ENCODE results near the gene CYFIP1. TPM values are rescaled to one million over a fixed set of nuclear protein-coding genes. Genes with fewer than 3 reads are reported as not detected.

The CYFIP1 gene
- total RNA-seq, 2 experiments from 2014 or later = 14.6 to 16.3 TPM

- POLR2A ChIA-PET = interaction anchor here (0.5 kb wide), 1 partner anchor 13 kb away, joined by 3 read pairs; no protein-coding TSS in a partner anchor
- no peak for DNase-seq
- no peak overlapping the region for H3K27ac Mint-ChIP-seq
- no peaks in the 10 kb centered on the region for H3K9me3 Mint-ChIP-seq
- H3K4me1 Mint-ChIP-seq = no peaks in the 10 kb centered on the region
- CTCF ChIA-PET = no interaction called here
- no peaks in the 10 kb centered on the region for H3K27me3 Mint-ChIP-seq
- peaks cover 34% of the 10 kb centered on the region for H3K36me3 Mint-ChIP-seq (ENCODE audit: low read depth)
- no peak overlapping the region for H3K4me3 Mint-ChIP-seq
Observed at GRCh38 chr15:22870865-22871264, 109.3 kb downstream of the CYFIP1 start.

GRCh38 chr15:22869856-22870255 lies 110.3 kb downstream of the CYFIP1 start:
- no peaks in the 10 kb centered on the region for H3K27me3 Mint-ChIP-seq

GRCh38 chr15:22868928-22869327 lies 111.2 kb downstream of the CYFIP1 start:
- DNase-seq = no peak
- ChIA-PET CTCF (no interaction called here), POLR2A (no interaction called here)
- H3K27me3 Mint-ChIP-seq = no peaks in the 10 kb centered on the region
- no peaks in the 10 kb centered on the region for H3K4me1 Mint-ChIP-seq
- H3K9me3 Mint-ChIP-seq = no peaks in the 10 kb centered on the region
- no peak overlapping the region for H3K27ac Mint-ChIP-seq
- no peak overlapping the region for H3K4me3 Mint-ChIP-seq
- H3K36me3 Mint-ChIP-seq (ENCODE audit: low read depth) = peaks cover 46% of the 10 kb centered on the region

More at GRCh38 chr15:22869856-22870255, 110.3 kb downstream of the CYFIP1 start:
- CTCF ChIA-PET = no interaction called here
- no peak for DNase-seq
- POLR2A ChIA-PET = no interaction called here
- Mint-ChIP-seq H3K9me3 (no peaks in the 10 kb centered on the region), H3K4me3 (no peak overlapping the region), H3K4me1 (no peaks in the 10 kb centered on the region), H3K27ac (no peak overlapping the region), H3K36me3 (ENCODE audit: low read depth) (peaks cover 39% of the 10 kb centered on the region)

- Mint-ChIP-seq H3K4me3 (no peak overlapping the region), H3K4me1 (no peaks in the 10 kb centered on the region), H3K9me3 (no peaks in the 10 kb centered on the region), H3K36me3 (ENCODE audit: low read depth) (peaks cover 49% of the 10 kb centered on the region), H3K27me3 (no peaks in the 10 kb centered on the region), H3K27ac (no peak overlapping the region)
- POLR2A ChIA-PET = no interaction called here
- DNase-seq = no peak
- CTCF ChIA-PET = no interaction called here
Observed at GRCh38 chr15:22868495-22868894, 111.7 kb downstream of the CYFIP1 start.

- ChIA-PET CTCF (interaction anchor here (0.9 kb wide), 1 partner anchor 28 kb away, joined by 3 read pairs; no protein-coding TSS in a partner anchor), POLR2A (no interaction called here)
- Mint-ChIP-seq H3K4me3 (no peak overlapping the region), H3K4me1 (no peaks in the 10 kb centered on the region), H3K27ac (no peak overlapping the region), H3K27me3 (no peaks in the 10 kb centered on the region), H3K36me3 (ENCODE audit: low read depth) (peaks cover 49% of the 10 kb centered on the region), H3K9me3 (no peaks in the 10 kb centered on the region)
- DNase-seq = no peak
Observed at GRCh38 chr15:22867886-22868285, 112.3 kb downstream of the CYFIP1 start.

GRCh38 chr15:22866079-22866478 lies 114.1 kb downstream of the CYFIP1 start:
- Mint-ChIP-seq H3K36me3 (ENCODE audit: low read depth) (peaks cover 57% of the 10 kb centered on the region), H3K4me1 (peaks cover 5% of the 10 kb centered on the region), H3K4me3 (no peak overlapping the region), H3K27me3 (no peaks in the 10 kb centered on the region), H3K27ac (no peak overlapping the region), H3K9me3 (no peaks in the 10 kb centered on the region)
- CTCF ChIA-PET = interaction anchor here (0.6 kb wide), 1 partner anchor 23 kb away, joined by 4 read pairs; no protein-coding TSS in a partner anchor
- DNase-seq = no peak
- POLR2A ChIA-PET = no interaction called here

- Mint-ChIP-seq H3K4me1 (peaks cover 5% of the 10 kb centered on the region), H3K27me3 (no peaks in the 10 kb centered on the region), H3K36me3 (ENCODE audit: low read depth) (peaks cover 61% of the 10 kb centered on the region), H3K9me3 (no peaks in the 10 kb centered on the region), H3K4me3 (no peak overlapping the region), H3K27ac (no peak overlapping the region)
- DNase-seq = no peak
- ChIA-PET CTCF (interaction anchor here (0.9 kb wide), 1 partner anchor 10 kb away, joined by 3 read pairs; no protein-coding TSS in a partner anchor), POLR2A (no interaction called here)
Observed at GRCh38 chr15:22863356-22863755, 116.8 kb downstream of the CYFIP1 start.

- H3K27ac Mint-ChIP-seq = no peak overlapping the region
- no peaks in the 10 kb centered on the region for H3K9me3 Mint-ChIP-seq
- no peak overlapping the region for H3K4me3 Mint-ChIP-seq
- ChIA-PET CTCF (no interaction called here), POLR2A (no interaction called here)
- no peak for DNase-seq
- H3K27me3 Mint-ChIP-seq = no peaks in the 10 kb centered on the region
- H3K4me1 Mint-ChIP-seq = peaks cover 5% of the 10 kb centered on the region
- H3K36me3 Mint-ChIP-seq (ENCODE audit: low read depth) = peaks cover 55% of the 10 kb centered on the region
Observed at GRCh38 chr15:22861161-22861560, 119.0 kb downstream of the CYFIP1 start.

- H3K36me3 Mint-ChIP-seq (ENCODE audit: low read depth) = peaks cover 43% of the 10 kb centered on the region
Observed at GRCh38 chr15:22856659-22857058, 123.5 kb downstream of the CYFIP1 start.

GRCh38 chr15:22855791-22856190 lies 124.4 kb downstream of the CYFIP1 start:
- no peak overlapping the region for H3K27ac Mint-ChIP-seq
- H3K9me3 Mint-ChIP-seq = no peaks in the 10 kb centered on the region
- no peak for DNase-seq
- POLR2A ChIA-PET = no interaction called here
- no peaks in the 10 kb centered on the region for H3K4me1 Mint-ChIP-seq
- H3K27me3 Mint-ChIP-seq = no peaks in the 10 kb centered on the region
- H3K36me3 Mint-ChIP-seq (ENCODE audit: low read depth) = peaks cover 39% of the 10 kb centered on the region
- CTCF ChIA-PET = interaction anchor here (0.6 kb wide), 2 partner anchors 174 to 586 kb away, joined by 3 read pairs; no protein-coding TSS in a partner anchor
- no peak overlapping the region for H3K4me3 Mint-ChIP-seq

More at GRCh38 chr15:22856659-22857058, 123.5 kb downstream of the CYFIP1 start:
- H3K27ac Mint-ChIP-seq = no peak overlapping the region
- no peaks in the 10 kb centered on the region for H3K4me1 Mint-ChIP-seq
- no peak for DNase-seq
- no peaks in the 10 kb centered on the region for H3K27me3 Mint-ChIP-seq
- H3K4me3 Mint-ChIP-seq = no peak overlapping the region
- no peaks in the 10 kb centered on the region for H3K9me3 Mint-ChIP-seq
- ChIA-PET POLR2A (no interaction called here), CTCF (interaction anchor here (0.7 kb wide), 2 partner anchors 23 to 46 kb away, joined by 4 read pairs; no protein-coding TSS in a partner anchor)

- ChIA-PET CTCF (no interaction called here), POLR2A (no interaction called here)
- Mint-ChIP-seq H3K4me1 (peaks cover 11% of the 10 kb centered on the region), H3K27me3 (no peaks in the 10 kb centered on the region), H3K4me3 (no peak overlapping the region), H3K9me3 (no peaks in the 10 kb centered on the region), H3K36me3 (ENCODE audit: low read depth) (peaks cover 32% of the 10 kb centered on the region), H3K27ac (no peak overlapping the region)
- no peak for DNase-seq
Observed at GRCh38 chr15:22851513-22851912, 128.7 kb downstream of the CYFIP1 start.

GRCh38 chr15:22850055-22850454 lies 130.1 kb downstream of the CYFIP1 start:
- no peak overlapping the region for H3K4me3 Mint-ChIP-seq
- DNase-seq = no peak
- ChIA-PET CTCF (no interaction called here), POLR2A (no interaction called here)
- peaks cover 33% of the 10 kb centered on the region for H3K36me3 Mint-ChIP-seq (ENCODE audit: low read depth)
- H3K4me1 Mint-ChIP-seq = peaks cover 11% of the 10 kb centered on the region
- H3K9me3 Mint-ChIP-seq = no peaks in the 10 kb centered on the region
- H3K27me3 Mint-ChIP-seq = no peaks in the 10 kb centered on the region
- no peak overlapping the region for H3K27ac Mint-ChIP-seq

GRCh38 chr15:22846073-22846472 lies 134.1 kb downstream of the CYFIP1 start:
- DNase-seq = no peak
- no peaks in the 10 kb centered on the region for H3K9me3 Mint-ChIP-seq
- peaks cover 31% of the 10 kb centered on the region for H3K36me3 Mint-ChIP-seq (ENCODE audit: low read depth)
- H3K4me1 Mint-ChIP-seq = peaks cover 24% of the 10 kb centered on the region
- H3K27me3 Mint-ChIP-seq = no peaks in the 10 kb centered on the region
- CTCF ChIA-PET = no interaction called here
- H3K4me3 Mint-ChIP-seq = no peak overlapping the region
- POLR2A ChIA-PET = no interaction called here
- no peak overlapping the region for H3K27ac Mint-ChIP-seq

GRCh38 chr15:22845289-22845900 lies 134.8 kb downstream of the CYFIP1 start:
- H3K27ac Mint-ChIP-seq = no peak overlapping the region
- peaks cover 31% of the 10 kb centered on the region for H3K4me1 Mint-ChIP-seq
- peaks cover 35% of the 10 kb centered on the region for H3K36me3 Mint-ChIP-seq (ENCODE audit: low read depth)

More at GRCh38 chr15:22845289-22845900, 134.8 kb downstream of the CYFIP1 start:
- no peak for DNase-seq
- CTCF ChIA-PET = no interaction called here
- POLR2A ChIA-PET = no interaction called here
- no peaks in the 10 kb centered on the region for H3K27me3 Mint-ChIP-seq
- no peaks in the 10 kb centered on the region for H3K9me3 Mint-ChIP-seq
- no peak overlapping the region for H3K4me3 Mint-ChIP-seq
